ENCODE data around the gene LRRC40. TPM values are rescaled to one million over a fixed set of nuclear protein-coding genes. Genes with fewer than 3 reads are reported as not detected.
"Not testable (repeated sequence)": the region's sequence is repeated elsewhere in the genome, so short reads cannot be mapped to it uniquely, and the experiment has no call there.

Gene LRRC40
- total RNA-seq (ENCODE audit: insufficient read depth, low replicate concordance) = 17.1 TPM

- DNase-seq (ENCODE audit: low spot score) = peak; percentile 98
These were observed at the start of gene LRRC40 for GRCh38 chr1:70205434-70206118. TSS of gene LRRC40 (minus strand) at chr1:70205579. CDS start at chr1:70205540, 39 bp downstream.

GRCh38 chr1:70248729-70249128, 43.4 kb upstream of the LRRC40 start:
- DNase-seq (ENCODE audit: low spot score) = no peak

GRCh38 chr1:70247768-70248167, 42.4 kb upstream of the LRRC40 start:
- peak; percentile 6 for DNase-seq (ENCODE audit: low spot score)

GRCh38 chr1:70247122-70247521, 41.7 kb upstream of the LRRC40 start:
- DNase-seq (ENCODE audit: low spot score) = peak; percentile 69

- DNase-seq (ENCODE audit: low spot score) = no peak
These were observed 34.6 kb upstream of the LRRC40 start for GRCh38 chr1:70239940-70240339.

DNA sequence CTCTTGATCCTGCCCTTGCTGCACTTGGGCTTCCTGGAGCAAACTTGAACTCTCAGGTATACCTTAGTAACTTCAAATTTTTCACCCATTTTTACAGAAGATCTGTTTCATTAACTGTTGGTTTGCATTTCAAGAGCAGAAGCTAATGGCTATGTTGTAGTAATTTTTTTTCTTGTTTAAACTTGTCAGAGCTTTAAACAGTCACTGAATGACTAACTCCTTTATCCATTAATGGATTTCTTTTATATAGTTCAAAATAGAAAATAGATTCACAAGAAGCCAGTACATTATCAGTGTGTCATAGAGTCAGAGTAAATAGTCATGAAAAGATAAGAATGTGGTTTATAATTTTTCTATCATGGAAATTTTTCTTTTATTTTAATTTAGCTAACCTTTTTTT, 29.4 kb upstream of the LRRC40 start:
- no peak for DNase-seq (ENCODE audit: low spot score)

GRCh38 chr1:70231475-70231874, 26.1 kb upstream of the LRRC40 start:
- no peak for DNase-seq (ENCODE audit: low spot score)

DNA sequence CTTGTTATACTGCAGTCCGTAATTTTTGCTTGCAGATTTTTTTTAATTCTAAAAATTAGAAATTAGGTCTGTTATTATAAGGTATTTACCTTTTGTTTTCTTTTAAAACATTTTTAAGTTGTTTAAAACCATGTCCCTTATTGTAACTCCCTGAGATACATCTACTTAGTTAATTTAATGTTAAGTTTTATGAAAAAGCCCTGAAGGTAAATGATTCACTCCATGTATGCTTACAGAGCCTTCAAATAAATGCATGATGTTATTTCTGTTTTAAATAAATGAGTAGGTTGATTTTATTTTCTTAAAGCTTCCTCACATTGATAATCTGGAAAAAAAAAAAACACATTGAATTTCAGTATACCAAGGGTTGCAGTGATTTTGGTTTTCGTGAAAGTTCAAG, 23.3 kb upstream of the LRRC40 start:
- no peak for DNase-seq (ENCODE audit: low spot score)

DNA sequence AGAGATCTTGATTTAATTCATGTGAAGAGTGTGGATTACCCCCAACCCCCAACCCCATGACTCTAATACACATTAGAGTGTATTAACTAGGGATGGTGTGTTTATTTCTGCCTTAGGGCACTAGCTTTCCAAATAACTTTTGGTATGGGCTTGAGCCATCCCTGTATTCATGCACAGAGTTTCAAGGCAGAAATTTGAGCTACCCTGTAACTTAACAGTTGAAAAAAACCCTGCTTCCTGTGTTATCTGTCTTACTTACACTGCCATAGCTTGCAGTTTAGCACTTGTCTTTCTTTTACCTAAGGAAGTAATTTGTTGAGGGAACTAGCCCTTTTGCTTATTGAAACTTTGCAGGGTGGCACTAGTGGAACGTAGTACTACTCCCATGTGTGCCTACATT, 22.1 kb upstream of the LRRC40 start:
- no peak for DNase-seq (ENCODE audit: low spot score)

- DNase-seq (ENCODE audit: low spot score) = no peak
These were observed 19.6 kb upstream of the LRRC40 start for GRCh38 chr1:70224954-70225353.

DNA sequence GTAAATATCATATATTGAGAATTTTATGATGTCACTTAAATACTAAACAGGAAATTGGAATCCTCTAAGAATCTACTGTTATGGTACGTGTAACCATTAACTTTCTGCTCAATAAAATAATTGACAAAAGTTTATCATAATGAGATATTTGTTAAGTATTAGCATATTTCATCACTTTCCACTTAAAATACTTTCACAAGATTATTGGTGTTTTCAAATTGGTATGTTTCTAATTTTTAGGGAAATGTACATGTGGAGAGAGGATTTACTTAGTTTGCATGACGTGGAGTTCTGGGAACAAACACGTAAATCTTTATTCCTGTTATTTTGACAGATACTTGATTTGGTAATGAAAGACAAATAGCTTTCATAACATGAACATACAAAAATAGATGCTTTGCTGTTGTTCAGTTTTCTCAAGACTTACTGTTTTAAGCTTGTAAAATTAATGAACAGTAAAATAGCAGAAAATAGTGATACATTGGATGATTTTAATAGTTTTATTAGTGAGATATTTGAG, 17.4 kb upstream of the LRRC40 start:
- peak; percentile 7 for DNase-seq (ENCODE audit: low spot score)

DNA sequence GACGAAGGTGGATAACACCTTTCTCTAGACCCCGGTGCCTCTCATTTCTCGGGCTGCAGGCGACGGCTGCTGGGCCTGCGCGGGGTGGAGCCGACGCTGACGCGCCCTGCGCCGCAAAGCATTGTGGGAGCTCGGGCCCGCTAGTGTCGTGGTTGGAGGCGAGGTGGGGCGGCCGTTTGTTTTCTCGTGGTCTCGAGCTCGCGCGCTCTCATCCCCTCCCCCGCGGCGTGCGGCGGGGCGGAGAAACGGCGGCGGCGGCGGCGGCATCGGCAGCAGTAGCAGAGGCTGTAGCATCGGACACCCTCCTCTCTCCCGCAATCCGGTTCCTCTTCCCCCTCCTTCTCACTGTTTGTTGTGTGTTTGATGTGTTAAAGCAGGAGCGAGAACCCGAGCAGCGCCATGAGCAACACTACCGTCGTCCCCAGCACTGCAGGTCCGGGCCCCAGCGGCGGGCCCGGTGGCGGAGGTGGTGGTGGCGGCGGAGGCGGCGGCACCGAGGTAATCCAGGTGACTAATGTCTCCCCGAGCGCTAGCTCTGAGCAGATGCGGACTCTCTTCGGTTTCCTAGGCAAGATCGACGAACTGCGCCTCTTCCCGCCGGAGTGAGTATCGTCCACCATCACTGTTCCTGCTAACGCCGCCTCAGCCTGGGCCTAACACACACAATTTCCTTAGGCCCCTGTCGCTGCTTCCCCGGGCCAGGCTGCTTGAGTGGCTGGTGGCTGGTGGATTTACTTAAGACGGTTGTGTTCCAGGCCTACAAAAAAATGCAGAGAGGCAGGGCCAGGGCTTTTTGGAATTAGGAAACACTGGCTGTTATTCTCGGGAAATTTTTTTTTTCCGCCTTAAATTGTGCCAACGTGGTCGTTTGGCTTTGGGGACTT, 16.1 kb upstream of the LRRC40 start, which contains the start of gene SRSF11:
SRSF11 (plus strand) TSS at position 143 of the 884 bp plus-strand sequence; CDS start at position 400, 257 bp downstream.
- DNase-seq (ENCODE audit: low spot score) = peak; percentile 97

GRCh38 chr1:70220517-70221237, 15.3 kb upstream of the LRRC40 start:
- DNase-seq (ENCODE audit: low spot score) = no peak

GRCh38 chr1:70220015-70220414, 14.6 kb upstream of the LRRC40 start:
- DNase-seq (ENCODE audit: low spot score) = no peak

DNA sequence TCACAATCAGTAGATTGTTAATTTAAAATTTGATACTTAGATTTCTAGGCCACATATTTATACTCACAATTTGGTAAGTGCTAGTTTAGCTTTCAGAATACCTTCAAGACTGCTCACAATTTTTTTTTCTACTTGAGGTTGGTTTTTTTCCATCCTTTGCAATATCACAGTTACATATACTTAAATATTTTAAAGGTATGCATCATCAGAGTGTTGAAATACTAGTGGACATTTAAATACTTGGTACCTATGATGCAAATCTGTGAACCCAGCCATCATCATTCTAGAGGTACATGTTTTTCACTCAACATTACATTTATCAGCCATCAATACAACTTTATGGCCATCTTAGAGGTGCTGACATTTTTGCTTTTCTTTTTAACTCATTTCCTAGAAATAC, 6.2 kb upstream of the LRRC40 start:
- no peak for DNase-seq (ENCODE audit: low spot score)

DNA sequence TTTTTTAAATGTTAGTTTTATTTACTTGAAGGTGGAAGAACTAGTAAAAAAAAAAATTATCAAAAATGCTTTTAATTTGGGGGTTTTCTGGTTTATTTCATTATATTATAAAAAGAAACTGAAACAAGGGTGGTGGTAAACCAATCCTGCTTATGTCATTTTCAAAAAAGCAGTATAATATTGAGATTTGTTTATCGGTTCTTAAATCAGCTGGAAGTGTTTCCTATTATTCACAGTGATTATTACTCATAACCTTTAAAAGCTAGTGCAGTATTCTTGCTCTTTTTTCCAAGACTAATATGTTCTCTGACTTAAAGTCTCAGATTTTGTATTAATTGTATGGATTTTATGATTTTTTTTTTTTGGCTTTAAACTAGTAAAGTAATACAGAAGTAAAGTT, 5.4 kb upstream of the LRRC40 start:
- DNase-seq (ENCODE audit: low spot score) = no peak

- no peak for DNase-seq (ENCODE audit: low spot score)
These were observed 2.9 kb upstream of the LRRC40 start for GRCh38 chr1:70208292-70208691.

GRCh38 chr1:70207492-70207891, 2.1 kb upstream of the LRRC40 start:
- DNase-seq (ENCODE audit: low spot score) = no peak

DNA sequence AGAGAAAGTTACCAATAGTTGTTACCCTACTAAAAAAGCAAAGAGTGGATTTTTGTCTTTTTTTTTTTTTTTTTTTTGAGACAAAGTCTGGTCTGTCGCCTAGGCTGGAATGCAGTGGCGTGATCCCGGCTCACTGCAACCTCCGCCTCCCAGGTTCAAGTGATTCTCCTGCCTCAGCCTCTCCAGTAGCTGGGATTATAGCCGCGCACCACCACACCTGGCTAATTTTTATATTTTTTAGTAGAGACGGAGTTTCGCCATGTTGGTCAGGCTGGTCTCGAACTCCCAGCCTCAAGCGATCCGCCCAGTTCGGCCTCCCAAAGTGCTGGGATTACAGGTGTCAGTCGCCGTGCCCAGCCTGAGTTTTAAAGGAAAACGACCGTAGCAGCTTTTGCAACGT, 1.5 kb upstream of the LRRC40 start:
- not testable (repeated sequence) for DNase-seq (ENCODE audit: low spot score)

DNA sequence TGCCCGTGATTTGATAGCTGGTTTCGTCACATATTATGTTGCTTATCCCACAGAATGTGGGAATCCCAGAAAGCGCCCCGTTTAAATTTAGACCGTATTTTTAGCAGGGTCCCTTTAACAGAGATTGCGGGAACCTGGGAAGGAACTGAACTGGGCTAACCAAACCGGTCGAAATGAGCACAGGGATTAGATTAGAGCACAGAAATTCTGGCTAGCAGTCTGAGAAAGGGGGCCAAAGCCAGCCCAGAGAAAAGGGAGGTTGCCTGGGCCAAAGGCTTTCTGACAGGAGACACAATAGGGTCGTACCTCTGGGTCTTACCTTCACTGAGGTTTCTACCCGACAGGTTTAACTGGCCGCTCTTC, 327 bp downstream of the LRRC40 start:
- DNase-seq (ENCODE audit: low spot score) = no peak

DNA sequence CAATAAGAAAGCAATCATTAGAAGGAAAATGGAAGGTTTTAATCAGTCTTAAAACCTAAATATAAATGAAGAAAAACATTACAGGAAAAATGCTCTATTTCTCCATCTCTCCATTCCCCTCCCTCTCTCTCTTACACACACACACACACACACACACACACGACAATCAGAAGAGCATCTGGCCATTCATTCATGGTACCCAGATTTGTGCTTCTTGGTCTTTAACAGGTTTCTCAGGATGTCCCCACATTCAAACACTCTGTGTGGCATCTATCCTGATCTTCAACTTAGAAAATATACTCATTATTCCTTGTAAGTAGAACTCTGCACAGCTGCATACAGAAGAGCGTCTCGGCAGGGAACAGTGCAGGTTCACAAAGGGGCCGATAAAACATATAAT, 779 bp downstream of the LRRC40 start:
- DNase-seq (ENCODE audit: low spot score) = no peak

GRCh38 chr1:70204139-70204538, 1.2 kb downstream of the LRRC40 start:
- no peak for DNase-seq (ENCODE audit: low spot score)
